Bronchial epithelial cell (primary cell): Measurements from ENCODE around the gene SGK1. TPM values are rescaled to one million over a fixed set of nuclear protein-coding genes. Genes with fewer than 3 reads are reported as not detected.
A peak's percentile ranks its signal among the peaks of the same experiment; 100 is the strongest.

ENCODE experiments used
- DNase-seq: peaks from one replicate; pipeline ENCODE4 v3.0.0-alpha.2; 2010; ENCODE audit warnings: low read depth
- FAIRE-seq: peaks from 2 replicates; lab custom pipeline; 2011; peaks lifted over from hg19 to GRCh38; lab: Jason Lieb, UNC
- H3K27me3 ChIP-seq: 2 replicates; pipeline ENCODE4 v1.5.1; 2011; ENCODE audit warnings: low read length; ENCODE audit not compliant: control insufficient read depth, insufficient read depth
- H3K36me3 ChIP-seq: 2 replicates; pipeline ENCODE4 v1.5.1; 2011; ENCODE audit warnings: low read length; ENCODE audit not compliant: control insufficient read depth, insufficient read depth
- H3K4me3 ChIP-seq: 2 replicates; pipeline ENCODE4 v1.5.1; 2011; ENCODE audit warnings: mild to moderate bottlenecking, low read depth, low read length, control low read depth
- total RNA-seq: library from RNA; depleted of rRNA; stranded (reverse); fragments of >200 nt; gene quantifications from 2 replicates; pipeline ENCODE4 v1.2.1, GENCODE V29; 2014
- TF ChIP-seq, protein P1 (sequence below): IDR thresholded peaks from 2 replicates; pipeline ENCODE4 v1.5.1; 2011; ENCODE audit warnings: mild to moderate bottlenecking, moderate library complexity, low read length, control low read depth, inconsistent platforms; ENCODE audit not compliant: insufficient read depth, severe bottlenecking

Gene SGK1
- total RNA-seq, 1 donor from 2014 or later = 13.4 TPM

DNA sequence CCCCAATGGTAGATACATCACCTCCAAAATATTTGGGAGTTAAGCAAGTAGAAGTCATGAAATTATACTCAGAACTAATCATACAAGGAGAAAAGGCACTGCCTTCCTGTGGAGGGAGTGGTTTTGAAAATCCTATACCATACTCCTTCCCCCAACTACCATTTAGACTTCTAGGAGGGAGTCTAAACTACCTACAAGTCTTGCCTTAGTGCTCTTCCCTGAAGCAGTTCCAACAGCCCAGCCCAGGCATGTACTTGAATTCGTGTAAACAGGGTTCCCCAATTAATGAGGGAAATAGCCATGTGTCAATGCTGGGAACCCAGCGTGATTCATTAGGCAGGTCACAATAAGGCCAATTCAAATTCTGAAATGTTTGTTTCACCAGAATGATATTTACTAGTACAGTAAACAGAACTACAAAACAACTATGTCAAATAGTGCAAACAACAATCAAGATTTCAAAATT lies 39.1 kb upstream of the SGK1 start:
- TF ChIP-seq, protein P1, sequence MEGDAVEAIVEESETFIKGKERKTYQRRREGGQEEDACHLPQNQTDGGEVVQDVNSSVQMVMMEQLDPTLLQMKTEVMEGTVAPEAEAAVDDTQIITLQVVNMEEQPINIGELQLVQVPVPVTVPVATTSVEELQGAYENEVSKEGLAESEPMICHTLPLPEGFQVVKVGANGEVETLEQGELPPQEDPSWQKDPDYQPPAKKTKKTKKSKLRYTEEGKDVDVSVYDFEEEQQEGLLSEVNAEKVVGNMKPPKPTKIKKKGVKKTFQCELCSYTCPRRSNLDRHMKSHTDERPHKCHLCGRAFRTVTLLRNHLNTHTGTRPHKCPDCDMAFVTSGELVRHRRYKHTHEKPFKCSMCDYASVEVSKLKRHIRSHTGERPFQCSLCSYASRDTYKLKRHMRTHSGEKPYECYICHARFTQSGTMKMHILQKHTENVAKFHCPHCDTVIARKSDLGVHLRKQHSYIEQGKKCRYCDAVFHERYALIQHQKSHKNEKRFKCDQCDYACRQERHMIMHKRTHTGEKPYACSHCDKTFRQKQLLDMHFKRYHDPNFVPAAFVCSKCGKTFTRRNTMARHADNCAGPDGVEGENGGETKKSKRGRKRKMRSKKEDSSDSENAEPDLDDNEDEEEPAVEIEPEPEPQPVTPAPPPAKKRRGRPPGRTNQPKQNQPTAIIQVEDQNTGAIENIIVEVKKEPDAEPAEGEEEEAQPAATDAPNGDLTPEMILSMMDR = no peak
- peak; percentile 80 for DNase-seq

DNA sequence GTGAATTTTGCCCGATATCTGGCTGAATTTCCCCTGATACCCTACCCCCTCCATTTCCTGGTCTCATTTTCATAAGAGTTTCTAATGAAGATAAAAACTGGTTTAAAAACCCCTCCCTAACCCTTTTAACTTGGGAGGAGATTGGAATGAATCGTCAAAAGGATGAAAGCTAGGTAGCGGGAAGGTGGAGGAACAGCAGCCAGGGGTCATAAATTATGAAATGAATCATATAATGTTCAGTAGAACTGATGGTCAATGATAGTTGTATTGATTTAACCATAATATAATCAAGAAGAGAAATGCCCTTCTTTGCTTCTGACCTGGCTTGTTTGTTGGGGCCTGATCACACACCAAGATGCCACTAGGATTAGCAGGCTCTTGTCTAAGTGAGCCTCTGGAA lies 38.5 kb upstream of the SGK1 start:
- no peak for FAIRE-seq

More for the DNA sequence above, 39.1 kb upstream of the SGK1 start:
- Histone ChIP-seq H3K4me3 (no peak overlapping the region), H3K27me3 (no peaks in the 10 kb centered on the region), H3K36me3 (no peaks in the 10 kb centered on the region)
- no peak for FAIRE-seq

DNA sequence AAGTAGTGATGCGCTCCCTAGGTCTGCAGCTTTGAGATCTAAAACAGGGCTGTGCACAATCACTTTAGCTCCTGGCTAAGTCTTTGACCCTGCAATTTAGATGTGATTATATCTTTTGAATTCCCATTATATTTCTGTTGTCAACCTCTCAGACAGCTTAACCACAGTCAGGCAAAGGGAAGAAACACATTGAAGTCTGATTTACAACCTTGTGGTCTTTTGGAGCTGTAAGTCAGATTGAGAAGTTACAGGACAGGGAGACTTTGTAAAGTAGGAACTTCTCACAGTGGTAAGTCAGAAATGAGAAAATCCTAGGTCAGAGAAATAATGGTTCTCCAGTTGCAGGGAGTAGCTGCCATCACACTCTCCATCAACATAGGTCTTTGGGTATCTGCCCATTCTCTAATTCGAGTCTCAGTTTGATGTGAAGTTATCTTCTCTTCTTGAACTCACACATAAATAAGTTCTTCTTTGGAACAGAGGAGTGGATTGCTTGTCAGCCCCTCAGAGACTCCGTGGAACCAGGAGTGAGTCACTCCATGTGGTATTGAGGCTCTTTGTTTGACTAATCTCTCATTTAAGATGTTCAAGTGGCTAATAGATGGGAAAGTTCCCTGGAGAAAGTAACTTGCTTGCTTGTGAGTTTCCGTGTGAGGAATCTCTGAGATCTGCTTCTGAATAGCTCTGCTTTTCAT lies 35.0 kb upstream of the SGK1 start:
- Histone ChIP-seq H3K36me3 (no peaks in the 10 kb centered on the region), H3K27me3 (no peaks in the 10 kb centered on the region), H3K4me3 (no peak overlapping the region)
- DNase-seq = peak; percentile 62
- TF ChIP-seq, protein P1 = no peak
- FAIRE-seq = peak; percentile 64

More for the DNA sequence above, 38.5 kb upstream of the SGK1 start:
- TF ChIP-seq, protein P1 = no peak
- H3K36me3 ChIP-seq = no peaks in the 10 kb centered on the region
- DNase-seq = no peak
- no peaks in the 10 kb centered on the region for H3K27me3 ChIP-seq
- no peak overlapping the region for H3K4me3 ChIP-seq

DNA sequence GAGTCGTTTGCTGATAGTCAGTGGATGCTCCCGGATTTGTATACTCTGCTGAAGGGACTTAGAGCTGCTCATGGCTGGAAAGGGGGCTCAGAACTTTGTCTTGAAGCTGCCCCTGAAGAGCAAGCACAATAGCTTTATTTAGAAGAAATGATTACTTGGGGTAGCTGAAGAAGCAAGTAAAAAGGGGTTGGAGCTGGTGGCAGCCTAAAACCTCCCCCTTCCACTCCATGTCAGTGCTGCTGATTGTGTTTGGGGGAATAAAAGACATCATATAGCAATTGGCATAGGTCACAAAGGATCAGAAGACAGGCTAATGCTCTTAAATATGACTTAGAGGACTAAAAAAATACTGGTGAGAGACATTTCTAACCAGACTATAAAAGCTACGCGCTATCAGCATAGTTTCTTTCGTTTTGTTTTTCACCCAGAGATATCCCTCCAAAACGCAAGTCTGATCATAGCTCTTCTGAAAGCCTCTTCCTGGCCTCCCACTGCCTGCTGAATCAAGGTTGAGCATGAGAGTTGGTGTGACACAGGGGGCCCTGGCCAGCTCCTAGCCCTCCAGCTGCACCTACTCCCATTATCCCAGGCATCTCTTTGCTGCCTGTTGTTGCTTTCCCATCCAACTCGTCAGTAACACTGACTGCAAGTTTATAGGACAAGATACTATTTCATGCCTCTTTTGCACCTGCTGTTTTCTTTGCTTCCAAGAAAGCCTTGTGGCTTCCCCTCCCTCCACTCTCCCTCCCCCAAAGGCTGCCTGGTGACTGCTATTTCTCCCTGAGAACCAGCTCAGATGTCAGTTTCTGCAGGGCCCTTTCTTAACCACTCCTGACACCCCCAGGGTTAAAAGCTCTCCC lies 33.9 kb upstream of the SGK1 start:
- H3K4me3 ChIP-seq = no peak overlapping the region
- TF ChIP-seq, protein P1 = no peak
- FAIRE-seq = no peak
- no peaks in the 10 kb centered on the region for H3K27me3 ChIP-seq
- H3K36me3 ChIP-seq = no peaks in the 10 kb centered on the region
- no peak for DNase-seq

DNA sequence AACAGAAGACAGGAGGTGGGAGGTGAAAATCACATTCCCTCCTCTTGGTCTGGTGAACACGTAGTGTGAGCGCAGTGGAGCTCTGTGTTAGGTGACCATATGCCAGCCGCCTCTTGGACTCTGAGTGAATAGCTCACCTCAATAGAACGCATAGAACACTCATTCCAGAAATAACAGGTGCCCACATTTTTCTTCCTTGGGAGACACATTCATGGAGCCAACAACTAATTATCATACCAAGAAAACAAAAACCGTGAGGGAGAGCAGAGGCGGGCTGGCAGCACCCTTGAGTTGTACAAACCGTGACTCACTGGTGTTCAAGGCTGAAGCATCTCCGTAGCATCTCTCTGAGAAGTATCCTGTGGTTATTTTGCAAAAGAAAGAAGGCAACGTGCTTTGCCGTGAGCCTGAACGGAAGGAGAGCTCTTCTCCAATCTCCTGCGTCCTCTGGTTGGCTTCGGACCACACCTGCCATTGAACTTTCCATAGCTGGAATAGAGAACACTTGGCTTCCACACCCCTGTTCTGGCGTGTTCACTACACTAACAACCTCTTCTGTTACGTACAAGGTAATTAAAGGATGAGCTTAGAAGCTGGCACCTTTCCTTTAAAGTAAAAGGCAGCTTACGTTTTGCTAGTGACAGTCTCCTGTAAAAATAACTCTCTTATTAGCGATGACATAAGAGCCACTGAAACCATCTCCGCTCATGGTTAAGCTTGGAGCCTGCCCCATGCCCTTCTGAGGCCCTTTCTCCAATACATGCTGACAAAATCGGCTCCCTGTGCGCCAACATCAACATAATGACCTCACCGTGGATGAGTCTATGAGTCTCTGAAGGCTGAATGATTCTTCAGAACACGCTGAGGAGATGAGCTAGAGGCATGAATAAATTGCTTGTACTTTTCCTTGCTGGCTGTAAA lies 30.2 kb upstream of the SGK1 start:
- FAIRE-seq = peak; percentile 82
- H3K27me3 ChIP-seq = no peaks in the 10 kb centered on the region
- TF ChIP-seq, protein P1 = no peak
- H3K36me3 ChIP-seq = no peaks in the 10 kb centered on the region
- DNase-seq = no peak
- H3K4me3 ChIP-seq = no peak overlapping the region
